ENCODE data around the gene TMCO4. TPM values are rescaled to one million over a fixed set of nuclear protein-coding genes. Genes with fewer than 3 reads are reported as not detected.

Gene TMCO4
- total and polyA plus RNA-seq, 11 donors, result 6.3 to 14.3 (median 7.6) TPM

Other genes starting within 250 kb of the TMCO4 start
- gene NBL1, start 155.6 kb downstream of the TMCO4 start, total RNA-seq, result 10 to 100 TPM; 19.3 to 61.4 (median 33.1) TPM
- gene NBL1, start 155.6 kb downstream of the TMCO4 start, polyA plus RNA-seq, result 10 to 100 TPM; 31.2 to 40.0 TPM
- gene HTR6, start 135.0 kb downstream of the TMCO4 start, total RNA-seq, result not detected
- gene HTR6, start 135.0 kb downstream of the TMCO4 start, polyA plus RNA-seq, result not detected
- not detected for gene RNF186, start 15.4 kb upstream of the TMCO4 start, total RNA-seq
- not detected for gene RNF186, start 15.4 kb upstream of the TMCO4 start, polyA plus RNA-seq
- 1 to 10 TPM; 1.8 to 6.3 (median 4.2) TPM for gene OTUD3, start 82.5 kb upstream of the TMCO4 start, total RNA-seq
- gene OTUD3, start 82.5 kb upstream of the TMCO4 start, polyA plus RNA-seq, result 1 to 10 TPM; 2.3 to 2.8 TPM
- gene PLA2G2E, start 123.7 kb upstream of the TMCO4 start, total RNA-seq, result not detected
- not detected for gene PLA2G2E, start 123.7 kb upstream of the TMCO4 start, polyA plus RNA-seq
- 100 to 1,000 TPM in 2 of 9 donors, 10 to 100 TPM in 5, 1 to 10 TPM in 2; 2.8 to 539 (median 26.5) TPM for gene PLA2G2A, start 179.7 kb upstream of the TMCO4 start, total RNA-seq
- gene PLA2G2A, start 179.7 kb upstream of the TMCO4 start, polyA plus RNA-seq, result 100 to 1,000 TPM; 107 to 112 TPM